Measurements from ENCODE around the gene IFNL1.

- TF ChIP-seq, protein P1, sequence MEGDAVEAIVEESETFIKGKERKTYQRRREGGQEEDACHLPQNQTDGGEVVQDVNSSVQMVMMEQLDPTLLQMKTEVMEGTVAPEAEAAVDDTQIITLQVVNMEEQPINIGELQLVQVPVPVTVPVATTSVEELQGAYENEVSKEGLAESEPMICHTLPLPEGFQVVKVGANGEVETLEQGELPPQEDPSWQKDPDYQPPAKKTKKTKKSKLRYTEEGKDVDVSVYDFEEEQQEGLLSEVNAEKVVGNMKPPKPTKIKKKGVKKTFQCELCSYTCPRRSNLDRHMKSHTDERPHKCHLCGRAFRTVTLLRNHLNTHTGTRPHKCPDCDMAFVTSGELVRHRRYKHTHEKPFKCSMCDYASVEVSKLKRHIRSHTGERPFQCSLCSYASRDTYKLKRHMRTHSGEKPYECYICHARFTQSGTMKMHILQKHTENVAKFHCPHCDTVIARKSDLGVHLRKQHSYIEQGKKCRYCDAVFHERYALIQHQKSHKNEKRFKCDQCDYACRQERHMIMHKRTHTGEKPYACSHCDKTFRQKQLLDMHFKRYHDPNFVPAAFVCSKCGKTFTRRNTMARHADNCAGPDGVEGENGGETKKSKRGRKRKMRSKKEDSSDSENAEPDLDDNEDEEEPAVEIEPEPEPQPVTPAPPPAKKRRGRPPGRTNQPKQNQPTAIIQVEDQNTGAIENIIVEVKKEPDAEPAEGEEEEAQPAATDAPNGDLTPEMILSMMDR (IDR thresholded peaks at IDR 0.05; ENCODE audit: low read depth, low read length, poor library complexity, severe bottlenecking): no peak
- TF ChIP-seq EZH2phosphoT487 (IDR thresholded peaks at IDR 0.05; ENCODE audit: borderline replicate concordance, low read length): no peak
These were observed 43.5 kb downstream of the IFNL1 start for GRCh38 chr19:39339674-39340073.

All from DOHH2 (cell line).